ENCODE measurements around the gene CENPL. TPM values are rescaled to one million over a fixed set of nuclear protein-coding genes. Genes with fewer than 3 reads are reported as not detected.

The CENPL gene
- total and polyA plus RNA-seq, 2 of the 4 experiments (the other 2 are of a cell fraction) = 6.3 to 21.1 TPM

GRCh38 chr1:173852105-173852504 is 27.4 kb upstream of the CENPL start:
- ChIA-PET POLR2A (ENCODE audit: unreplicated experiment) (interaction anchor here (1.1 kb wide), 1 partner anchor 14 kb away, joined by 5 read pairs; no protein-coding TSS in a partner anchor), CTCF (interaction anchor here (0.7 kb wide), 2 partner anchors 347 to 633 kb away, joined by 3 to 5 read pairs; no protein-coding TSS in a partner anchor)
- Histone ChIP-seq H3K4me2 (ENCODE audit: low read depth, low read length) (peak overlapping the region; percentile 0; the same call in 1 of the 2 replicates), H2BK5ac (ENCODE audit: low read depth, low read length, poor library complexity, severe bottlenecking) (peak overlapping the region; percentile 88), H3K9ac (ENCODE audit: low read depth, low read length) (no peak overlapping the region), H2AK5ac (ENCODE audit: low read depth, low read length) (no peak overlapping the region), H3K4me1 (ENCODE audit: control insufficient read depth, insufficient read depth, low read length) (peaks cover 16% of the 10 kb centered on the region), H3K18ac (ENCODE audit: low read depth, low read length) (peak overlapping the region; percentile 11; the same call in 1 of the 2 replicates), H2BK120ac (ENCODE audit: low read depth, low read length) (peak overlapping the region; percentile 14; the same call in 1 of the 2 replicates), H2AFZ (replicated peaks; ENCODE audit: low read length, poor library complexity) (no peak overlapping the region), H3K79me1 (ENCODE audit: low read depth in 1 of 2, low read length in 2 of 2) (peaks cover 8 to 34% of the 10 kb centered on the region in 2 experiments; a peak in 2 of 4 replicates), H4K8ac (ENCODE audit: low read depth in 2 of 2, low read length in 2 of 2) (no peak overlapping the region; a peak in 1 of 4 replicates), H3K9me1 (ENCODE audit: insufficient read depth, low read length) (peaks cover 5% of the 10 kb centered on the region), H4K91ac (ENCODE audit: insufficient read depth, low read depth, low read length) (no peak overlapping the region), H3K4ac (ENCODE audit: low read depth, low read length) (peak overlapping the region; percentile 72; the same call in 1 of the 2 replicates), H3K4me3 (ENCODE audit: insufficient read depth, low read depth, low read length) (no peak overlapping the region), H3K36me3 (ENCODE audit: control insufficient read depth, insufficient read depth, low read length) (peaks cover 4% of the 10 kb centered on the region), H3K23ac (ENCODE audit: low read depth, low read length) (no peak overlapping the region), H2BK15ac (ENCODE audit: low read depth, low read length) (no peak overlapping the region), H3K27ac (ENCODE audit: insufficient read depth, low read length) (peak overlapping the region; percentile 71; the same call in 1 of the 2 replicates), H3K14ac (replicated peaks; ENCODE audit: low read depth, low read length) (no peak overlapping the region; the same call in 1 of the 2 replicates), H4K20me1 (ENCODE audit: insufficient read depth, low read length) (peaks cover 3% of the 10 kb centered on the region; the same call in 1 of the 2 replicates), H4K5ac (ENCODE audit: low read depth, low read length) (no peak overlapping the region), H2AK9ac (replicated peaks; ENCODE audit: low read depth, low read length, poor library complexity) (no peak overlapping the region), H3K9me3 (ENCODE audit: control insufficient read depth, insufficient read depth, low read length) (no peaks in the 10 kb centered on the region), H3K27me3 (ENCODE audit: control insufficient read depth, insufficient read depth, low read length) (no peaks in the 10 kb centered on the region), H3K56ac (ENCODE audit: extremely low read depth, insufficient read depth, low read length) (no peak overlapping the region), H2BK20ac (ENCODE audit: low read depth, low read length) (peak overlapping the region; percentile 8; the same call in 1 of the 2 replicates)
- ATAC-seq (ENCODE audit: low read depth) (peak; percentile 55), DNase-seq (peak; percentile 76)
- TF ChIP-seq MAFK (IDR thresholded peaks at IDR 0.05; ENCODE audit: low read depth, low read length) = 0 out of 2 replicates have a peak, but pooled peaks have one; percentile 3
- TF ChIP-seq, protein P1, sequence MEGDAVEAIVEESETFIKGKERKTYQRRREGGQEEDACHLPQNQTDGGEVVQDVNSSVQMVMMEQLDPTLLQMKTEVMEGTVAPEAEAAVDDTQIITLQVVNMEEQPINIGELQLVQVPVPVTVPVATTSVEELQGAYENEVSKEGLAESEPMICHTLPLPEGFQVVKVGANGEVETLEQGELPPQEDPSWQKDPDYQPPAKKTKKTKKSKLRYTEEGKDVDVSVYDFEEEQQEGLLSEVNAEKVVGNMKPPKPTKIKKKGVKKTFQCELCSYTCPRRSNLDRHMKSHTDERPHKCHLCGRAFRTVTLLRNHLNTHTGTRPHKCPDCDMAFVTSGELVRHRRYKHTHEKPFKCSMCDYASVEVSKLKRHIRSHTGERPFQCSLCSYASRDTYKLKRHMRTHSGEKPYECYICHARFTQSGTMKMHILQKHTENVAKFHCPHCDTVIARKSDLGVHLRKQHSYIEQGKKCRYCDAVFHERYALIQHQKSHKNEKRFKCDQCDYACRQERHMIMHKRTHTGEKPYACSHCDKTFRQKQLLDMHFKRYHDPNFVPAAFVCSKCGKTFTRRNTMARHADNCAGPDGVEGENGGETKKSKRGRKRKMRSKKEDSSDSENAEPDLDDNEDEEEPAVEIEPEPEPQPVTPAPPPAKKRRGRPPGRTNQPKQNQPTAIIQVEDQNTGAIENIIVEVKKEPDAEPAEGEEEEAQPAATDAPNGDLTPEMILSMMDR (conservative IDR thresholded peaks at IDR 0.05; ENCODE audit: low read depth, low read length) = no peak
- TF ChIP-seq POLR2A (IDR thresholded peaks at IDR 0.05; ENCODE audit: low read depth, low read length) = no peak
- peak; percentile 15; the same call in 1 of the 2 replicates for TF ChIP-seq FOS (IDR thresholded peaks at IDR 0.05; ENCODE audit: low read depth, low read length)
- dilution Hi-C loops (cut with HindIII; ENCODE audit: low sequenced_read_pairs, unreplicated experiment) = no loop called here
- in situ Hi-C loops (cut with MboI; ENCODE audit: low sequenced_read_pairs) = no loop called here
- intact Hi-C loops (cut with micrococcal nuclease) = no loop called here
- BruUV-seq (replicated peaks) = no TSS peak
- no CpG with 5 or more reads among the region's 4 CpGs for WGBS, 2 experiments (ENCODE audit: extremely low coverage in 2 of 2, insufficient read length in 1 of 2)
